ENCODE data around the gene TRAIP.

- TF ChIP-seq EZH2phosphoT487 (IDR thresholded peaks at IDR 0.05; ENCODE audit: insufficient read depth, low read depth) (no peak), EZH2 (IDR thresholded peaks at IDR 0.05; ENCODE audit: insufficient read depth, poor library complexity, severe bottlenecking) (no peak)
These were observed 23.4 kb upstream of the TRAIP start for GRCh38 chr3:49879721-49880120.
